GM18873 (cell line): ENCODE results near the gene VRTN.

Experiments used
- ATAC-seq: cut with Tn5 transposase; IDR thresholded peaks from one replicate; pipeline ENCODE4 v1.9.1; 2021; ENCODE audit warnings: mild to moderate bottlenecking, moderate library complexity, moderate number of reproducible peaks; ENCODE audit not compliant: unreplicated experiment, low FRiP score

The VRTN gene

GRCh38 chr14:74391479-74391878, 43.2 kb downstream of the VRTN start:
- ATAC-seq, result no peak

GRCh38 chr14:74392616-74393570, 44.6 kb downstream of the VRTN start:
- ATAC-seq, result no peak

- ATAC-seq, result no peak
Measured at GRCh38 chr14:74394549-74394948, 46.3 kb downstream of the VRTN start.

- ATAC-seq, result no peak
Measured at GRCh38 chr14:74395094-74395493, 46.8 kb downstream of the VRTN start.

- no peak for ATAC-seq
Measured at GRCh38 chr14:74400031-74400685, 51.9 kb downstream of the VRTN start.

GRCh38 chr14:74400919-74401503, 52.7 kb downstream of the VRTN start:
- no peak for ATAC-seq

- ATAC-seq, result peak; percentile 71
Measured at GRCh38 chr14:74401504-74402241, 53.4 kb downstream of the VRTN start.

- no peak for ATAC-seq
Measured at GRCh38 chr14:74402401-74403251, 54.4 kb downstream of the VRTN start.

GRCh38 chr14:74403619-74404417, 55.5 kb downstream of the VRTN start:
- ATAC-seq, result no peak

GRCh38 chr14:74404435-74404834, 56.2 kb downstream of the VRTN start:
- no peak for ATAC-seq

GRCh38 chr14:74405663-74406062, 57.4 kb downstream of the VRTN start:
- ATAC-seq, result no peak

GRCh38 chr14:74407021-74407800, 58.9 kb downstream of the VRTN start:
- ATAC-seq, result no peak

- no peak for ATAC-seq
Measured at GRCh38 chr14:74407801-74408154, 59.5 kb downstream of the VRTN start.

- no peak for ATAC-seq
Measured at GRCh38 chr14:74408870-74409269, 60.6 kb downstream of the VRTN start.

- ATAC-seq, result no peak
Measured at GRCh38 chr14:74409441-74409840, 61.2 kb downstream of the VRTN start.
